GM19455 (cell line): ENCODE measurements around the gene RPL23.
"Not testable (repeated sequence)": the region's sequence is repeated elsewhere in the genome, so short reads cannot be mapped to it uniquely, and the experiment has no call there.

ENCODE experiments used
- ATAC-seq: cut with Tn5 transposase; IDR thresholded peaks from one replicate; pipeline ENCODE4 v1.9.1; 2021; ENCODE audit not compliant: unreplicated experiment

Gene RPL23

GRCh38 chr17:38868817-38869525 is 15.4 kb upstream of the RPL23 start:
- ATAC-seq, result peak; percentile 23

- no peak for ATAC-seq
Observed at GRCh38 chr17:38867968-38868816, 14.7 kb upstream of the RPL23 start.

- no peak for ATAC-seq
Observed at GRCh38 chr17:38867179-38867967, 13.9 kb upstream of the RPL23 start.

- ATAC-seq, result no peak
Observed at GRCh38 chr17:38864636-38865398, 11.3 kb upstream of the RPL23 start.

GRCh38 chr17:38861399-38861843 is 7.9 kb upstream of the RPL23 start:
- ATAC-seq, result no peak

GRCh38 chr17:38857271-38857670 is 3.8 kb upstream of the RPL23 start:
- no peak for ATAC-seq

- ATAC-seq, result not testable (repeated sequence)
Observed at GRCh38 chr17:38855101-38855714, 1.7 kb upstream of the RPL23 start.

- ATAC-seq, result no peak
Observed at GRCh38 chr17:38852771-38853291, 690 bp downstream of the RPL23 start.

GRCh38 chr17:38851434-38851833 is 2.1 kb downstream of the RPL23 start:
- no peak for ATAC-seq

- no peak for ATAC-seq
Observed at GRCh38 chr17:38850374-38850773, 3.1 kb downstream of the RPL23 start.

- ATAC-seq, result no peak
Observed at GRCh38 chr17:38848939-38849605, 4.4 kb downstream of the RPL23 start.

GRCh38 chr17:38848557-38848891 is 5.0 kb downstream of the RPL23 start:
- no peak for ATAC-seq

GRCh38 chr17:38844261-38844757 is 9.2 kb downstream of the RPL23 start:
- no peak for ATAC-seq

GRCh38 chr17:38825762-38826247 is 27.7 kb downstream of the RPL23 start:
- no peak for ATAC-seq

- peak; percentile 67 for ATAC-seq
Observed at GRCh38 chr17:38824899-38825761, 28.4 kb downstream of the RPL23 start, which contains the start of gene CWC25. TSS of gene CWC25 (minus strand) at chr17:38825321. CDS start at chr17:38825183, 138 bp downstream.

- ATAC-seq, result no peak
Observed at GRCh38 chr17:38815576-38816193, 37.8 kb downstream of the RPL23 start.

GRCh38 chr17:38809828-38810227 is 43.7 kb downstream of the RPL23 start:
- no peak for ATAC-seq
